DLD1 (cell line): Measurements from ENCODE around the gene SEMA3F.

ENCODE experiments used
- in situ Hi-C: cut with HindIII; loops from 2 replicates; pipeline ENCODE4 v1.10.0; 2017; ENCODE audit warnings: low sequenced_read_pairs

Gene SEMA3F

DNA sequence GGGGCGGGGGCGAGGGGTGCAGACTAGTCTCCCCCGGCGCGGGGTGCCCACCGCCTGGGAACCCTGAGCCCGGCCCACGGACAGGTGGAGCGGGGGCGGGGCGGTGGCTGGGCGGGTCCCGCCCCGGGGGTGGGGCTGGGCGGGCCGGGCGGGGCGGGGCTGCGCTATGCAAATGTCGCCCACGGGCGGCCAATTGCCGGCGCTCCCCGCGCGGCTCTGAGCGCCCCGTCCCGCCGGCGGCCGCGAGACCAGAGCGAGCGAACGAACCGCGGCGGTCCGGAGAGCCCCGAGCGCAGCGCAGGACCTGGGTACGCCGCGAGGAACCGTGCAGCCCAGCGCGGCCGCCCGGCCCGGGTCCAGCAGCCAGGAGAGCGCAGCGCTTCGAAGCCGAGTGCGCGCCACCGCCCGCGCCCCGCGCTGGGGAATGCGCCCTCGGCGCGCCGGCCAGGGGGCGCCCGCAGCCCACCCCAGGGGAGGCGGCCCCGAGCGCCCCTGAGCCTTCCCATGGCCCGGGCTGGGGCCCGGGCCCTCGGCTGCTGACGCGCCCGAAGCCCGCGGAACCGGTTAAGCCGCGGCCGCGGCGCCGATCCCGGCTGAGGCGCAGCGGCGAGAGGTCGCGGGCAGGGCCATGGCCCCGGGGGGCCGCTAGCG lies at the start of gene SEMA3F:
SEMA3F (plus strand) TSS at position 485 of the 651 bp plus-strand sequence. CDS start 4,299 bp downstream, outside the sequence.
- in situ Hi-C loops, result no loop called here

- in situ Hi-C loops, result loop anchor here (10.0 kb wide), 1 partner anchor 73 kb away; no protein-coding TSS in a partner anchor
These were observed 43.4 kb upstream of the SEMA3F start for GRCh38 chr3:50111757-50112156.

- in situ Hi-C loops, result loop anchor here (10.0 kb wide), 1 partner anchor 72 kb away; no protein-coding TSS in a partner anchor
These were observed 42.7 kb upstream of the SEMA3F start for GRCh38 chr3:50112462-50112861.

GRCh38 chr3:50117120-50117519 lies 38.0 kb upstream of the SEMA3F start:
- in situ Hi-C loops, result loop anchor here (10.0 kb wide), 1 partner anchor 68 kb away; no protein-coding TSS in a partner anchor

- in situ Hi-C loops, result loop anchor here (10.0 kb wide), 1 partner anchor 67 kb away; no protein-coding TSS in a partner anchor
These were observed 36.9 kb upstream of the SEMA3F start for GRCh38 chr3:50118237-50118636.

- in situ Hi-C loops, result loop anchor here (10.0 kb wide), 1 partner anchor 65 kb away; no protein-coding TSS in a partner anchor
These were observed 35.3 kb upstream of the SEMA3F start for GRCh38 chr3:50119786-50120185.

- in situ Hi-C loops, result no loop called here
These were observed 34.6 kb upstream of the SEMA3F start for GRCh38 chr3:50120364-50121071.

DNA sequence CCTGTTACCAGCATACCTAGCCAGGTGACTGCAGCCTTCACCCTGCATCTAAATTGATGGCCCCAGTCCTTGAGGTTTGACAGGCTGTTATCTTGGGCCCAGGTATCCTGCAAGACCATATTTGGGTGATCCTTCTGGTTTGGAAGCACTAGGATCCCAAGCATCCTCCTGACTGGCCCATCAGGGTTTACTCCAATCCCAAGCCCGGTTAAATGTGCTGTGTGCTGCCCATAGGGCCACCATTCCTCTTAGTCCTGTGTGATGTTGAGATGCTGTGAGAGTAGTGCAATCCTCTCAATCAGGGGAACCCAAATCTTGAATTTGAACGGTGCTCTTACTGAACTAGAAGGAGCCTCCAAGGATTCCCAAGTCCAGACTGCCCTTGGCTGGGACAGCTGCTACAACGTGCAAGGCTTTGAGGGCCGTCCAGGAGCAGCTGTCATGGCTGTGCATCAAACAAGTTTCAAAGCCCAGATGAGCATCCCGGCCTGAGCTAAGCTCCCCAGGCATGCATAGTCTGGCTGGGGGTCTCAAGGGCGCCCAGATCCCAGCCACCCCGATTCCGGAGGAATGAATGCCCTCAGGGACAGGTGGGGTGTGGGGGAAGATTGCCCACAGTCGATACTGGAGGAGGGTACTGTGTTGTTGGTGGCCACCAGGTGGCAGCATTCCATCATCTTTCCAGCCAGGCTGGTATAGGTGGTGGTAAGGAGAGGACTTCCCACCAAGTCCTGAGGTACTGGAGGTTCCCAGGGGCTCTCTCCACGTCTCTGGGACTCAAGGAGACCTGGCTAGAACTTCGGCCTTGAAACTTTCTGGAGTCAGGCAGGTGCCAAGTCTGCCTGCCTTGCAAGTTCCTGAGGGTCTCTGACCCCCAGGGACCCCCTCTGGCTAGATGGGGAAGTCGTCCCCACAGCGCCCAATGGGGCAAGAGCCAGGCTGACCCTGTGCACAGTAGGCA lies 33.8 kb upstream of the SEMA3F start:
- in situ Hi-C loops, result no loop called here

DNA sequence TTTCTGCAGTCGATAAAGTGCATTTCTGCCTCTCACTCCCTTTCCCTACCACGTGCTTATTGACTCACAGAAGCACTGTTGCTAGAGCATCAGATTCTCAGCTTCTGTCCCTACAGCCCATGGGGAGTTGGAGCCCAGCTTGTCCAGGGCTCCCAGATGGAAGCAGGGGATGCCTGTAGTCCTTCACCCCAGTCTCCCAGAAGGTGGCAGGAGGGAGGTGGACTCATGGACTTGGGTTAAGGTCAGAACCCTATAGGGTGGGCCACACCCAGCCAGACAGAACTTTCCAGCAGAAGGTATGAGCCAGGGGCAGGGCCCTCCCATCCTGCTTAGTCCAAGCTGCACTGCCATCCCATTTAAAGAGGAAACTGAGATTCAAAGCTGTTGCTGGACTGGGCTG lies 33.1 kb upstream of the SEMA3F start:
- in situ Hi-C loops, result no loop called here

GRCh38 chr3:50122661-50123391 lies 32.3 kb upstream of the SEMA3F start:
- in situ Hi-C loops, result no loop called here

DNA sequence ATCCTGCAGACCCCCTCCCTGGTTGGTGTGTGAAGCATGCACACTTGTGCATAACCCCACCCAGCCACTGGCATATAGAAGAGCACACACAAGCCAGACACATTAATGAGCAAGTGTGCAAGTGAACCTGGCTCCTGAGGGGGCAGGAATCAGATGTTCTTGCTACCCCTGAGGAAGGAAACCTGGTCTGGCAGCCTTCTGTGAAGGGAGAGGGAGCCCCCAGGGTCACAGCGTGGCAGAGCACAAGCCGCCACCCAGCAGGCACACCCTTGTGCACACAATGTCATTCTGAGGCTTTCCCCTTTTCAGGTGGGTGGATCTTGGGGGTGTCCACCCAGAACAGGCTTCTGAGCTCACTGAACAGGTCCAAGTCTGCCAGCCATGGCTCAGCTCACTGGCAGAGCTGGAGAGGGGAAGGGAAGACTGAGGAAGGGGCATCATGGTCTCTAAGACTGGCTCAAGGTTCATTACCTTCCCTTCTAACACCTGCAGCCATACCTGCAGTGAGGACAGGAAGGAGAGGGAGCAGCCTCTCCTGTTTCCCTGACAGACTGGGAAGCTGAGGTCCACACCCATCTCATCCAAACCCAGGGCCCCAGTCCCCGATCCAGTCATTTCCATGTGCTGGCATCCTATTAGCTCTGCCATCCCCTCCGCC lies 31.6 kb upstream of the SEMA3F start:
- in situ Hi-C loops, result no loop called here

DNA sequence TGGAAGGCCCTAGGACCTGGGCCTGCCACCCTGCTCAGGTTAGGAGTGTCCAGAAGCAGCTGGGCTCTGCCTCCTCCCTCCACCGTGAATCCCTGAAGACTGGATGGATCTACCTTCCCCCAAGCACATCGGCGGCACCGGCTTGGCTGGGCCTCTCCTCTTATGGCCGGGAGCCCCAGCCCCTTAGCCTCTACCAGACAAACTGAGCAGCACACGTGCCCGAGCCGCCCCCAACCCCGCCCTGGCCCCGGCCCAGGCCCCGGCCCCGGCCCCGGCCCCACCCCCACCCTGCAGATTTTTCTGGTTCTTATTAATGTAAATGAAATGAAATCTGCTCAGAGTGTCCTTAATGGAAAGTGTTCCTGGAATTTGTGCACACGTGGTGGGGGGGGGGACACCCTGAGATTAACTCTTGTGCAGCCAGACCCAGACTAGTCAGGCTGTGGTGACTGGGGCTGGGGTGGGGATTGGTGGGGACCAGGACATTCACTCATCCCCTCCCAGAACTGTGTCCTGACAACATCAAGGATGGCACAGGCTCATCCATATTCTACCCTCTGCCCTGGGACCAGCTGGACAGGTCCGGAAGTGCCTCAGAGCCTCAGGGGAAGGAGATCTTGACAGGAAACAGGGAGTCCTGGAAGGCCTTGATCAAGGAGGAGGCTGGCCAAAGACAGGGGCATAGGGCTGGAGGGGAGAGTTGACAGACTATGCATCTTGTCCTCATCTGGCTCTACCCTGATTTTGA lies 30.9 kb upstream of the SEMA3F start:
- in situ Hi-C loops, result no loop called here

DNA sequence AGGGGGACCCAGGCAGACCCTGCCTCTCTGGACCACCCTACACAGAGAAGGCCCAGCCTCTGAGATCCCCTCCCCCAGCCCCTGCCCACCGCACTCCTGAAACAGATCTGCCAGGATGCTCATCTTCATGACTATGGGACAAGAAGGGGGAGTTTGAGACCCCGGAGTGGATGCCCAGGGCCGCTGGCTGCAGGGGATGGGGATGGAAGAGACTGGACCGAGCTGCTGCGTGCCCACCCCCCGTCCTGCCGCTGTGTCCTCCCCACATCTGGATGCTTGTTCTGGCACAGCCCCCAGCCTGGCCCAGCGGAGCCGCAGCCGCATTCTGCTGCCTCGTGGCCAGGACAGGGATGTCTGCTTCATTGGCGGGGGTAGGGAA lies 30.3 kb upstream of the SEMA3F start:
- in situ Hi-C loops, result no loop called here

DNA sequence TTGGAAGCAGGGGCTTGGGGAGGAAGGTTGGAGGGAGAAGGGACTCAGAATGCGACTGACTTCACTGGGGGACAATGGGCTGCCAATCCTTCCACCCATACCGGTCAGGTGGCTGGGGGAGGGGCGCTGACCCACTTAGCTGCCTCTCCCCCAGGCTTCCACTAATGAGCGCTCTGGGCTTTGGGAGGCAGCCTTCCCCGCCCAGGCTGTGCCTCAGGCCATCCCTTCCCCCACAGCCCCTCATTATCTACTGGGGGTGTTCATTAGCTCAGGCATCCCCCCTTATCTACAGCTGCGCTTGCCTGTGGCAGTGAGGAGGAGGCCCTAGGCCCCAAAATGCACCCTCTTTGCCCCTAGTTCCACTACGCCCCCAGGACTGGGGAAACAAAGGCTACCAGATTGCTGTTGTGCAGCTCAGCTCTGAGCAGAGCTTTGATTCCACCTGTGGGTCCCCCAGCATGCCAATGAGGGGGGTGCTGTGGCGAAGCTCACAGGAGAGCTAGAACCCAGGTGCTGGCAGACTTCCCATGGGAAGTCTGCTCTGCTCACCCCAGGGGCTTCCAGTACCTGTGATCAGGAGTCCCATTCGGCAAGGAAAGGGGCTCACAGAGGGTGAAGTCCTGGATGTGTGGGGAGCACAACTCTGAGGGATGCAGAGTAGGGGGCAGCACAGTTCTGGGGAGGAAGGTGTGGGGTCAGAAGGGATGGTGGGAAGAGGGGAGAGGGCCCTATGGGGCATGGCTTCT lies 29.4 kb upstream of the SEMA3F start:
- in situ Hi-C loops, result no loop called here

- in situ Hi-C loops, result no loop called here
These were observed 28.6 kb upstream of the SEMA3F start for GRCh38 chr3:50126287-50127211.

GRCh38 chr3:50127251-50127691 lies 27.9 kb upstream of the SEMA3F start:
- in situ Hi-C loops, result no loop called here

DNA sequence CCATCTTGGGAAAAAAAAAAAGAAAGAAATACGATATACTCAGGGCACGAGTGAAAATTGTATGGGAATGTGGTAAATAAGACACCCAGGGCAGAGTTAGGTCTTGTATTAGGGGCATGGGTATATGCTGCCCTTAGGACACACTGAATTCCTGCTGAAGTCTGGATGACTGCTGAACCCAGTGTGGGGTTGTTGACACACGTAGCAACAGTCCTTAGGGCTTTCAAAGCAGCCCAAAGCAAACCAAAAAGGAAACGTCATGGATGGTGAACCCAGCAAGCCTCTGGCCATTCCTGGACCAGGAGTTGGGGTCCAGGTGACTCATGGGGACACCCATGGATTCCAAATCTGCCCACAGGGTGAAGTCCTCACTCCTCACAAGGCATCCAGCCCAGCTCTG lies 27.1 kb upstream of the SEMA3F start:
- in situ Hi-C loops, result no loop called here
